Measurements from ENCODE around the gene URI1.
"Not testable (repeated sequence)": the region's sequence is repeated elsewhere in the genome, so short reads cannot be mapped to it uniquely, and the experiment has no call there.

Gene URI1

DNA sequence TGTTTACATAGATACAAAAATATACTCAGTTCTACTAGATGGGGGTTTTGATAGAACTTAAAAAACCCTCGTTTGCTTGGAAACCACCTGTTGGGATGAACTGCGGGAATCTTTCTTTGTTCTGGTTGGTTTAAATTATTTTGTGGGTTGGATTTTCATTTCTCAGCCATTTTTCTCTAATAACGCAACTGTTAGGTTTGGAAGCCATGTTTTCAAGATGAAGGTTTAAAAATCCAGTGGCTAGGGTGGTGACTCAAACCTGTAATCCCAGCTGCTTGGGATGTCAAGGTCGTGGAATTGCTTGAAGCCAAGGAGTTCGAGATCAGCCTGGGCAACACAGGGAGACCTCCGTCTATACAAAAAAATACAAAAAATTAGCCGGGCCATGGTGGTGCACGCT lies 1.6 kb downstream of the URI1 start:
- no peak for DNase-seq

DNA sequence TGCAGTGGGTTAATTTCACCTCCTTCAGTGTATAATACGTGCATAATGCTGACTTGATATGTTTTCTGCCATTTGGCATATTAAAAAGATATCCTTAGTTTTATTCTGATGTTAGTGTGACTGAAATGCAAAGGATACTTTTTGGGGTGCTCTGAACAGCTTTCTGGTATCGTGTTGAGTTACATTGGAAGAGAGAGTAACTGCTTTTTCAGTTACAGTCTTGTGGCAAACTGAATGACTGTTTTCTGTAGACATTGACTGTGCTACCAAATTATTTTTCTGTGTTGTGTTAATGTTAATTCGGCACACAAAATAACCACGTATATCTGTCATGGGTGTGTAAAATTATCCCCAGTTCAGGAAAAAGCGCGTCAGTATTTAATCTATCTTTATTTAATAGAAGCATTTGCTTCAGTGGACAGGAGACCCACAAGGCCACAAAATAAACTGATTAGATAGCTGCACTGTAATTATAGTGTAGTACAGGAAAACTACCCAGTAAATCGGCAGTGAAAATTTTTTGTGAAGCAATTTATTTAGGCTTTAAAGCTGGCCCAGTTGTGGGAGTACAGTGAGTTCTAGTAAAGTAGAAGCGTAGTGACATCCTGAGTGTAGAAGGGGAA lies 2.5 kb downstream of the URI1 start:
- no peak for DNase-seq

DNA sequence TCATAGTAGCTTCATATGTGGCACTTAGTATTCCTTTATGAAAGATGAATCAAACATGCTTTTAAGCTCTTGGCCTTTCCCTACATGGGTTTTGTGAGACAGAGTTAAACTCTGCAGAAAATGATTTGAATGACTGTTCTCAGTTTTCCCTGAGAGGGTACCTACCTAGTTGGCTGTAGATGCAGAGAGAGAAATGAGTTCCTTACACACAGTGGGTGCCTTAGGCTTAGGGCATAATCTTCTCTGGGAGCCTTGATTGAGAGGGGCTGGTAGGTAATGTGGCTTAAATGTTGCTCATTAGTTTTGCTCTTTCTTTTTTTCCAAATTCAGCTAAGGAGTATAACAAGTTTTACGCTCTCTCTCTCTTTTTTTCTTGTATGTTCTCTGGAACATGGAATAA lies 3.0 kb downstream of the URI1 start:
- no peak for DNase-seq

DNA sequence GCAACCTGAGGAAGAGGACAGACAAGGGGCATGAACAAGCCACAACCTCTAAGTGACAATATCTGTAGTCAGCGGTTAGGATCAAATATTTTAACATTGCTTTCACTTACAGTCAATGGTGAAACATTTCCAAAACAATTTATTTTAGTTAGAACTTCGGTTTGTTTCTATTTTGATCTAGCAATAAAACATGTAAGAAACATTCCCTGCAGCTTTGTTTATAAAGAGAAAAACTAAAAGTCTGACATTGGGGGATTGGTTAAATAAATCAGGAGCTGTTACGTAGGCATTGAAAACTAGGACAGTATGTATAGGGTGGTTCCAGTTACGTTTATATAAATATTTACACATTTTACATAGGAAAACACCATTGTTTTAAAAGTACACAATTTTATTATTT lies 3.4 kb downstream of the URI1 start:
- no peak for DNase-seq

DNA sequence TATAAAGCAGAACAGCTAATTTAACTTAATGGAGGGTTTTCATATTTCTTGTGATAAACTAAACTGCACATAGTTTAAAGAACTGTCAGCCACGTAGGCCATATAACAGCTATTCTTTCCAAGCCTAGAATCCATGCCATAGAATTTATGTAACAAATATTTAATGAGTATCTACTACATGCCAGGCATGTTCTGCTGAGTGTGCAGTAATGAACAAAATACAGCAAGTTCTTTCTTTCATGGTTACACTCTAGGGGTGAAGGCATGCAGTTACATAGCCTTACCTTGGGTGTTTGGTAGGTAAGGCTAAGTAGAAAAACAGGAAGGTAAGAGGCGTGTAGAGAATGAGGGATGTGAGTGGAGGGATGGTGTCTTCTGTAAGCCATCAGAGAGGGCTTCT lies 4.6 kb downstream of the URI1 start:
- DNase-seq: no peak

DNA sequence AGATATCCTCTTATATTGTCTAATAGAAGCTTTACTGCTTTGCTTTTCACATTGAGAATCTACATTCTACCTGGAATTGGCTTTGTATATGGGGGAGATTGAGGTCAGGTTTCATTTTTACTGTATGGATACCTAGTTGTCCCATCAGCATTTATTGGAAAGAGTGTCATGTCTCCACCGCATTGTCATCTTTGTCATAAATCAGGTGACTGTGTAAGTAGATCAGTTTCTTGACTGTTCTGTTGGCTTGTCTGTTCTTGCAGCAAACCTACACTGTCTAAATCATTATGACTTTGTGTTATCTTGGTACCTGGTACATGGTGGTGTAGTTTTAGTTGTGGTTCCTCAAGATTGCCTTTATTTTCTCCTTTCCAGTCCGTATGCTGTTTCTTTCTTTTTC lies 5.8 kb downstream of the URI1 start:
- DNase-seq: no peak

DNA sequence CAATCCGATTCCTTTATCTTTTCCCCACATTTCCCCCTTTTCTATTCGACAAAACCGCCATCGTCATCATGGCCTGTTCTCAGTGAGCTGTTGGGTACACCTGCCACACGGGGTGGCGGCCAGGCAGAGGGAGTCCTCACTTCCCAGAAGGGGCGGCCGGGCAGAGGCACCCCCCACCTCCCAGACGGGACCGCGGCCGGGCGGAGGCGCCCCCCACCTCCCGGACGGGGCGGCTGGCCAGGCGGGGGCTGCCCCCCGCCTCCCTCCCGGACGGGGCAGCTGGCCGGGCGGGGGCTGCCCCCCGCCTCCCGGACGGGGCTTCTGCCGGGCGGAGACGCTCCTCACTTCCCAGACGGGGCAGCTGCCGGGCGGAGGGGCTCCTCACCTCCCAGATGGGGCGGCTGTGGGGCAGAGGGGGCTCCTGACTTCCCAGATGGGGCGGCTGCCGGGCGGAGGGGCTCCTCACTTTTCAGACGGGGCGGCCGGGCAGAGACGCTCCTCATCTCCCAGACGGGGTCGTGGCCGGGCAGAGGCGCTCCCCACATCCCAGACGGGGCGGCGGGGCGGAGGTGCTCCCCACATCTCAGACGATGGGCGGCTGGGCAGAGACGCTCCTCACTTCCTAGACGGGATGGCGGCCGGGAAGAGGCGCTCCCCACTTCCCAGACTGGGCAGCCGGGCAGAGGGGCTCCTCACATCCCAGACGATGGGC lies 6.9 kb downstream of the URI1 start:
- not testable (repeated sequence) for DNase-seq

- no peak for DNase-seq
Measured at GRCh38 chr19:29952177-29952576, 10.1 kb downstream of the URI1 start.

- no peak for DNase-seq
Measured at GRCh38 chr19:29952646-29953045, 10.6 kb downstream of the URI1 start.

DNA sequence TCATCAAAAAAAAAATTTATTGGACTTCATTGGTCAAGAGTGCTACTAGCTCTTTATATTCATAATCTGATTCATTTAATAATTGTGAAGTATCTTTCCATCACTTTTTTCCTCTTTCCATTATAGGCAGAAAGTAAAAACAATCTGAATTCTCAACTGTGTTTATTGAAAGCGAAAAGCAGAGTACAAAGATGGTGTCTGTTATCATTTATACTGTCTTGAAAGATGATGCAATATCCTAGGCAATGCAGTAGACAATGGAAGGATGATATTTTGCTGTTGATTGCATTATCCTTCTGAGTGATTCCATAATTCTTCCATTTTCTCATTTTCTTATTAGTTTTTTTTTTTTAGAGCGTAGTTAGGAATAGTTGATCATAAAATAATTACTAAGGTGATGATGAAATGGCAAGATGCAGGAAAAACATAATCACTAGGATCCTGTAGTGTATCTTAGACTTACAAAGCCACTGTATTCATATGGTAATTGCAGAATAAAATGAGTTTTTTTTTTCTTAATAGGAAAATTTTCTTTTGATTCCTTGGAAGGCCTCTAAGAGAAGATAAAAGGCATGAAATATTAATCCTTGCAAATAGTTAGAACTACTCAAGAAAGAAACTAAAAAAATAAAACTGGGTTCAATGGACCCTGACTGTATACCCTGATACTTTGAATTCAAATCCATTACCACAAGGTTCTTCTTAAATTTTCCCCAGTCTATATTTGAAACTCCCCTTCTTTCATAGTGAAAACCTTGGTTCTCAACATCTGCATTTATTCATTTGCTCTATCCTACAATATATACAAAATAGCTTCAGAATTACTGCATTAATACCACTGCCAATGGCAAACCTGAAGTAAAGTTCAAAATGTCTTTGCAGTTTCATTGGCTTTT lies 11.6 kb downstream of the URI1 start:
- DNase-seq: no peak

DNA sequence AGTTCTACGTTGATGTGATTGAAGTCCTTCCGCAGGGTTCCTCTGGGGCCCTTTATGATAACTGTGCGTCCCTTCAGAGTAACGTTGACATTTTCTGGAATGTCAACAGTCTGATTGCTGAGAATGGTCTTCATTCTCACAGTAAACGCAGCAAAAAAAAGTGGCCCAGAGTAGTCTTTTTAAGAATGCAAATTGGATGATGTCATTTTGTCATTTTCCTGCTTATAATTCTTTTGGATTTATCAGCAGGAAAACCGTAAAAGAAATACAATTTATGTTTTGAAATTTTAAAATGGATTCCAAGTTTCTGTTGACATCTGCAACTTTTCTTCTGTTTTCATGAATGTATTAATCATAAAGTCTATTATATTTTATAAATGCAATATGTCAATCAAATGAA lies 14.8 kb downstream of the URI1 start:
- DNase-seq: no peak

DNA sequence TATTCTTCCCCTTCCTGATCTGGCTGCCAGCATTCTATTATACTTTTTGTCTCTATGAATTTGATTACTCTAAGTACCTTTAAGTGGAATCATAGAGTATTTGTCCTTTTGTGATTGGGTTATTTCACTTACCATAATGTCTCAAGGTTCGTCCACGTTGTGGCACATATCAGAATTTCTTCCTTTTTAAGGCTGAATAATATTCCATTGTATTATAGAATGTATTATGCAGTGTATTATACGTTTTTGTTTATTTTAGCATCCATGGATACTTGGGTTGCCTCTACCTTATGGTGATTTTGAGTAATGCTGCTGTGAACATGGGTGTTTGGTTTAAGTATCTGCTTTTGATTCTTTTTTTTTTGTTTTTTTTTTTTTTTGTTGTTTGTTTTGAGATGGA lies 19.3 kb downstream of the URI1 start:
- DNase-seq: no peak

GRCh38 chr19:29962793-29963192 lies 20.8 kb downstream of the URI1 start:
- no peak for DNase-seq

DNA sequence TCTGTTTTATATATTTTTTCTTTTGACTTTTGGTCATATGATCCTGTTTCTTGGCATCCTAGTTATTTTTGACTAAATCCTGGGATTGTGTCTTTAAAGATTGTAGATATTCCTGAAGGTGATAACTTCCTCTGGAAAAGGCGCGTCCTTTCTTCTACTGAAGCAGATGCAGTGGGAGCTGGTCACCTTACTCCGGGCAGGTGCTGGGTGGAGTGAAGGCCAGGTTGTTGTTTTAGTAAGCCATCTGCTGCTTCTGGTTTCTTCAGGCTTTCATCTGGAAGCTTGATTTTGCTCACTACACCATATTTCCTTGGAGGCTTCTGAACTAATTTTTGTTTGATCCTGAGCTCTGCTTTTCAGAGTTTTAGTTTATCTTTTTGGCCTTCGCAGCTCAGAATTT lies 21.5 kb downstream of the URI1 start:
- no peak for DNase-seq

DNA sequence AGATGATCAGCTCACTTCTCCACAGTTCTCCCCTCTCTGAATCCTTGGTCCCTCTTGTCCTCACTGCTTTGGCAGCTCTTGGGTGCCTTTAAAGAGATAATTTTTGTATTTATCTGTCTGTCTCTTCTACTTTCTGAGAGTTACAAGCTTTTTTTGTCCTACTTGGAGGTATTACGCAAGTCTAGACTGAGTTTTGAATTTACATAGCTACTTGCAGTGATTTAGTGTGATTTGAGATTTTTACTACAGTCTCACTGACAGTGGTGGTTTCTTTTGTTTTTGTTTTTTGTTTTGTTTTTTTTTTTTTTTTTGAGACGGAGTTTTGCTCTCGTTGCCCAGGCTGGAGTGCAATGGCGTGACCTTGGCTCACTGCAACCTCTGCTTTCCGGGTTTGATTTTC lies 22.1 kb downstream of the URI1 start:
- no peak for DNase-seq

DNA sequence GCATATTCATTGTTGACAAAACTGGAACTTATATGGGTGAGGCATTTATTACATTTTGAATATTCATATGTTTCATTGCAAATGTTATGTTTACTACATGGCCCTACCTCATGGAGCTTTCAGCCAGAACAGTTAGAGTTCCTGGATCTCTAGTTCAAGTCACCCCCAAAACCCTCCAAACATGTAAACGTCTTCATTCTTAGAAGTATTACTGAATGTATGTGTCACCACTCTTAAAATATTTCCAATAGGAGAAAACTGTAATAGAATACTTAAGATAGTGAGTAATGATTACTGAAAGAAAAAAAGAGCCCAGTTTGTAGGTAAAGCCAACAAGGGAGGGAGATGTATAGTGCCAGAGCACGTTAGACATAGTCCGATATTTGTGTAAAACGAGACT lies 23.5 kb downstream of the URI1 start:
- no peak for DNase-seq

DNA sequence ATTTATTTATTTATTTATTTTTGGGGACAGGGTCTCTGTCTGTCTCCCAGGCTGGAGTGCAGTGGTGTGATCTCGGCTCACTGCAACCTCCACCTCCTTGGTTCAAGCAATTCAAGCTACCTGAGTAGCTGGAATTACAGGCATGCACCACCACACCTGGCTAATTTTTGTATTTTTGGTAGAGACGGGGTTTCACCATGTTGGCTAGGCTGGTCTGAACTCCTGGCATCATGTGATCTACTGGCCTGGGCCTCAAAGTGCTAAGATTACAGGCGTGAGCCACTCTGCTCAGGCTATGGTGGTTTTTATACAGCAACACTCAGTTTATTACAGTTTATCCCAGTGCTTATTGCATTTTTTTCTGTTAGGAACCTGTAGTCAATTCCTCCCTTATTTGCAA lies 24.1 kb downstream of the URI1 start:
- DNase-seq: not testable (repeated sequence)

DNA sequence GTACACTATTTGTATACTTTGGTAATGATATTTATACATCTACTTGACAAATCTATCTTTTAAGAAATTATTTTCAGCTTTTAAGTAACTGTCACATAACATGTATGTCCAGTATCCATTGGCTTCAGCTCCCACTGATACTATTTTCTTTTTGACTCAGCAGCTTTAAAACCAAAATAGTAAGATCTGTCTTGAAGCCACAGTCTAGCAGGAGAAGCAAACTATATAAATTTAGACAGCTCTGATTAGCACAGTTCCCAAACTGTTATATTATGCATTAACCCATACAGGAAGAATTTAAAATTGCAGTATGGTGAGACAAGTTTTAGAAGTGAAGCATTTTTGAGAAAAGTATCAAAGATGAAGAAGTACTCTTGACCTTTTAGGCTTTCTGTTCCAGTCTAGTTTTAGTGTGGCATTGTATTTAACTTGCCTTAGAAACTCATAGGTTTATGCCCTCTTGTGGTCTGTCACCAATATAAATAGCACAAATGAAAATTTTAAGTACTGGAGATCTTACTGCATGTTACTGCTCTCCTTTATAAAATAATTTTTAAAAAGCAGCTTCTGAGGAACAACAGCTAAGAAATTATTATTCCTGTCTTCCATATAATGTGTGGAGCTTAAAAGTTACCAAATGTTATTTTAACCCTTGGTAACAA lies 24.7 kb downstream of the URI1 start:
- DNase-seq: no peak

GRCh38 chr19:29967623-29968022 lies 25.6 kb downstream of the URI1 start:
- no peak for DNase-seq

DNA sequence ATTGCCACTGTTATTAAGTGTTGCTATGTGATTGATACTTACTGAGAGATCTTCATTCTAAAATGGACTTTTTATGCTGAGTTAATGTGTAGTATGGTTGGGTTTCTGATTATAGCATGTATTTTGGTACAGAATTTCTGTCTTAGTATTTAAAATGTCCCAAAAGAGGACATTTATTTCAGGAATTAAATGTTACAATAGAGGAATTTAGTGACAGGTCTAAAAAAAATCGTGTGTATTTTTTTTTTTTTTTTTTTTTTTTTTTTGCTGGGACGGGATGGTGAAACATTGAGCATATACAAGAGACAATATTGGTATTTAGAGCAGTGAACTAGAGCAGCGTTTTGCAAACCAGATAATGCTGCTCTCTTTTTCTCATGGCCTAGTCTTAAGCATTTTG lies 27.9 kb downstream of the URI1 start:
- no peak for DNase-seq

DNA sequence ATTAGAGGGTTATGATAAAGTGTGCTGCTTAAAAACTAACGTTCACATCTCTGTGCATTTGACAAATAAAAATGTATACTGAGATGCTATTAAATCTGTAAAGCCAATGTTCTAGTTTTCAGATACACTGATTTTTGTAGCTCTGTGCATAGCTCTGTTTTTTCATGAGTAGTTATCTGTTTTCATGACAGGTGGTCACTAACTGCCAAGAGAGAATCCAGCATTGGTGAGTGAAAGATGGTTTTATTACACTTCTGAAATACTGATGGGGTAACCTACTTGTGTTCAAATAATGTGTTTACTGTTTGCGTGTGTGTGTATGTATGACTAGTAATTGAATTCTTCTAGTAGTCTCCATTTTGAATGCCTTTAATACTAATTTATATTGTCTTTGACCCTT lies 29.0 kb downstream of the URI1 start:
- DNase-seq: no peak

DNA sequence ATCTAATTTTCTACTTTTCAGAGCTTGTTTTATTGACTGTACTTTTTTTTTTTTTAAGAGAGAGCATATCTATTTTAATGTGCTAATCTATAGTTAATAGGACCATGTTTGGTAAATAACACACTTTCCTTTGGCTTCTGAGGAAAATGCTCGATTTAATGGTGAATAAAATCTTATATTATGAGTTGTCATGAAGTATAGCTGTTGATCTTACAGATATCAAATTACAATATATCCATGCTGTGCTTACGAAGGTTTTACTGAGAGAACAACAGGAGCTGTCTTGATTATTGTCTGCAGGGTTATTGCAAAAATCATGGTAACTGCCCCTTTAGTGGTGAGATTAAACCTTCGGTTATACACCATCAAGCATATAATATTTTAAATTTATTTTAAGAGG lies 29.6 kb downstream of the URI1 start:
- no peak for DNase-seq

GRCh38 chr19:29974701-29975100 lies 32.7 kb downstream of the URI1 start:
- no peak for DNase-seq
